GM12875 (cell line): Measurements from ENCODE around the gene THBS2.

ENCODE experiments used
- H3K4me3 ChIP-seq: one replicate; pipeline ENCODE4 v1.5.1; 2011; ENCODE audit warnings: low read depth, low read length, control low read depth
- TF ChIP-seq, protein P1 (sequence below): IDR thresholded peaks from 2 replicates; pipeline ENCODE4 v1.5.1; 2011; ENCODE audit warnings: low read depth, mild to moderate bottlenecking, control low read depth, inconsistent platforms, low read length, moderate library complexity, borderline replicate concordance; ENCODE audit not compliant: insufficient read depth

The THBS2 gene

DNA sequence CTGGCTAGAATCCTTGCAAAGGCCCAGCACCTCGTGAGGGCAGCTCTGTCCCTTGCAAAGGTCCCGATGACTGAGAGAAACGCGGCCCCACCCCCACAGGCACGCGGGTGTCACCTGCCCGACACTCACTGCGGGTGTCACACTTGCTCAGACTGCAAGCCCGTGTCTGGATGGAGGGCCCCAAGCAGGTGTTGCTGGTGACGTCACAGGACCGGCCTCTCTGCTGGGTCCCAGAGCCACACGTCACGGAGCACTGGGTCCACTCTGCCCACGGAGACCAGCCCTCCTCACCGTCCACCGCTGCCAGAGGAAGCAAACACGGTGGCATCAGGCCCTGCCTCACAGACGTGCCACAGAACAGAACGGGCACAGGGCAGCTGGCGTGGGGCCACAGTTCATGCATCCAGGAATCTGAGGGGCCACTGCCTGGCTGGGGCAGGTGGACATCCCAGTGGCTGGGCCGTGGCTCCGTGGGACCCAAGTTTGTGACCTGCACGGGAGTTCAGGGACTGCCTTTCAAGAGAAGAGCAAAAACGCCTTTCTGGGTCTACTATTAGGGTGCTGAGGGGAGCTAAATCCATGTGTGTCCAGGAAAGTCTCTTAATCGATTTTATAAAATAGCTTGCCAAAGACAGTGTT lies 16.0 kb downstream of the THBS2 start:
- TF ChIP-seq, protein P1, sequence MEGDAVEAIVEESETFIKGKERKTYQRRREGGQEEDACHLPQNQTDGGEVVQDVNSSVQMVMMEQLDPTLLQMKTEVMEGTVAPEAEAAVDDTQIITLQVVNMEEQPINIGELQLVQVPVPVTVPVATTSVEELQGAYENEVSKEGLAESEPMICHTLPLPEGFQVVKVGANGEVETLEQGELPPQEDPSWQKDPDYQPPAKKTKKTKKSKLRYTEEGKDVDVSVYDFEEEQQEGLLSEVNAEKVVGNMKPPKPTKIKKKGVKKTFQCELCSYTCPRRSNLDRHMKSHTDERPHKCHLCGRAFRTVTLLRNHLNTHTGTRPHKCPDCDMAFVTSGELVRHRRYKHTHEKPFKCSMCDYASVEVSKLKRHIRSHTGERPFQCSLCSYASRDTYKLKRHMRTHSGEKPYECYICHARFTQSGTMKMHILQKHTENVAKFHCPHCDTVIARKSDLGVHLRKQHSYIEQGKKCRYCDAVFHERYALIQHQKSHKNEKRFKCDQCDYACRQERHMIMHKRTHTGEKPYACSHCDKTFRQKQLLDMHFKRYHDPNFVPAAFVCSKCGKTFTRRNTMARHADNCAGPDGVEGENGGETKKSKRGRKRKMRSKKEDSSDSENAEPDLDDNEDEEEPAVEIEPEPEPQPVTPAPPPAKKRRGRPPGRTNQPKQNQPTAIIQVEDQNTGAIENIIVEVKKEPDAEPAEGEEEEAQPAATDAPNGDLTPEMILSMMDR: no peak
- H3K4me3 ChIP-seq: no peak overlapping the region

DNA sequence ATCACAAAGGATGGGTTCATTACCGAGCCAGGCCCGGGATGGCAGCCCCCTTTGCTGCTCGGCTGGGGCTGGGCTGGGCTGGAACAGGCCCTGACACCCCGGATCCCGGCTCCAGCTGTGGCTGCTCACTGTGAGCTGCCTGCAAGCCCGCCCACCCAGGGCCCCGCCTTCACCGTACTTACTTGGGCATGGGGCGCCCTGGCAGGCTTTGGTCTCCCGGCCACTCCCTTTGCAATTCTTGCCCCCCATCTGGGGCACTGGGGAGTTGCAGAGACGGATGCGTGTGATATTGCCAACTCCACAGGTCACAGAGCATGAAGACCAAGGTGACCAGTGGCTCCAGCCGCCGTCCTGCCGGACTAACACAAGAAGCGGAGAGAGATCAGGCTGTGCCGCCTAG lies 16.7 kb downstream of the THBS2 start:
- TF ChIP-seq, protein P1: no peak
- no peak overlapping the region for H3K4me3 ChIP-seq

DNA sequence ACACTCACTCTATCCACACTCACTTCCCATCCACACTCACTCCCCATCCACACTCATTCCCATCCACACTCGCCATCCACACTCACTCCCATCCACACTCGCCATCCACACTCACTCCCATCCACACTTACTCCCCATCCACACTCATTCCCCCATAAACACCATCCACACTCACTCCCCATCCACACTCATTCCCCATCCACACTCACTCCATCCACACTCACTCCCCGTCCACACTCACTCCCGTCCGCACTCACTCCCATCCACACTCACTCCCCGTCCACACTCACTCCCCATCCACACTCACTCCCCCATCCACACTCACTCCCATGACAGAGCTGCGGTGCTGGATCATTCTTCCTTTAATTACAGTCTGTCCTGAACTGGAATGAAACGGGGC lies 17.1 kb downstream of the THBS2 start:
- H3K4me3 ChIP-seq: no peak overlapping the region
- TF ChIP-seq, protein P1: no peak

DNA sequence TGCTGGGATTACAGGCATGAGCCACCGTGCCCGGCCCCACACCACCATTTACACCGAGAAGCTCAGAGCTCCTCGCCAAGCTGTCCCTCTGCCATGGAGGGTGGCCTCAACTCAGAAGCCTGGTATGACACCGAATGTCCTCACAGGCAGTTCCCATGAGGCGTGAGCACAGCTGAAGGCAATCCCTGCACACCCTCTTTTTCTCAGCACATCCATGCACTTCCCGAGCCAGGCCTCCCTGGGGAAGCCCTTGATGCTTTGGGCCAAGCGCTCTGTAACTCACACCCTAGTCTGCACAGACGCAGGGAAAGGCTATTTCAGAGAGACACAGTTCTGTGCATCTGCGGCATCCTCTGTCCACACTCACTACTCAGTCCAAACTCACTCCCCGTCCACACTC lies 18.4 kb downstream of the THBS2 start:
- no peak overlapping the region for H3K4me3 ChIP-seq

DNA sequence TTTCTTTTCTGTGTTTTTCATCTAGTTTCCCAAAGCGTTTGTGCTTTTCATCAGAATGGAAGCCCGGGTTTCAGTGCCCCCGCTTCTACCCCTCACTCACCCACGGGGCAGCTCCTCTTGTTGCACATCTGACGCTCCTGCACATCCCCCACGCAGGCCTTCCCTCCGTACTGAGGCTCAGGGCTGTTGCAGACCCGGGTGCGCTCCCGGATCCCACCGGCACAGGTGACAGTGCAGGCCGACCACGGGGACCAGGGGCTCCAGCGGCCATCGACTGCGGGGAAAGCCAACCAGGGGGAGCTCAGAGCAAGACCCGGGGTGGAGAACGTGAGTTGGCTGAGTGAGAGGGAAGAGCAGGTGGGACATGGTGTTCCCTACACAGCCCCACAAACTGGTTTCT lies 19.0 kb downstream of the THBS2 start:
- no peak overlapping the region for H3K4me3 ChIP-seq
- TF ChIP-seq, protein P1: no peak

More for the DNA sequence above, 18.4 kb downstream of the THBS2 start:
- TF ChIP-seq, protein P1: no peak

DNA sequence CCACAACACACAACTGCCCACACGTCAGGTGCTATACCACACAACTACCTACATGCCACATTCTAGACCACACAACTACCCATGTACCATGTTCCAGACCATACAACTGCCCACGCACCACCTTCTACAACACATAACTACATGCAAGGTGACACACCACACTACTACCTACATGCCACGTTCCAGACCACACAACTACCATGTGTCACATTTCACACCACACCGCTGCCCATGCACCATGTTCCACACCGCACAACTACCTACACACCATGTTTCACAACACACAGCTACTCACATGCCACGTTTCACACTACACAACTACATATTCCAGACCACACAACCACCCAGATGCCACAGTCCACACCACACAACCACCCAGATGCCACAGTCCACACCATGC lies 19.8 kb downstream of the THBS2 start:
- TF ChIP-seq, protein P1: no peak
- no peak overlapping the region for H3K4me3 ChIP-seq

DNA sequence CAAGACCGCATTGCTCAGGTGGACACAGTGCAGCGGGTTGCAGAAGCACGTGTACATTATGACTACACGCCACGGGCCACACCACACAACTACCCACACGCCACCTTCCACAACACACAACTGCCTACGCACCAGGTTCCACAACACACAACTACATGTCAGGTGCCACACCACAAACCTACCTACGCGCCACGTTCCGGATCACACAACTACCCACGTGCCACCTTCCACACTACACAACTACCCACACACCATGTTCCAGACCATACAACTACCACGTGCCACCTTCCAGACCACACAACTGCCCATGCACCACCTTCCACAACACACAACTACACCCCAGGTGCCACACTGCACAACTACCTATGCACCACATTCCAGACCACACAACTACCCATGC lies 20.5 kb downstream of the THBS2 start:
- TF ChIP-seq, protein P1: no peak

More for the DNA sequence above, 20.5 kb downstream of the THBS2 start:
- H3K4me3 ChIP-seq: no peak overlapping the region
